Measurements from ENCODE around the gene CERKL. TPM values are rescaled to one million over a fixed set of nuclear protein-coding genes. Genes with fewer than 3 reads are reported as not detected.

Gene CERKL
- total and polyA plus RNA-seq, 9 of the 15 experiments (the other 6 are each of a cell fraction or from before 2014, with no cell fraction given): 0.04 to 0.08 TPM; not detected in 7

DNA sequence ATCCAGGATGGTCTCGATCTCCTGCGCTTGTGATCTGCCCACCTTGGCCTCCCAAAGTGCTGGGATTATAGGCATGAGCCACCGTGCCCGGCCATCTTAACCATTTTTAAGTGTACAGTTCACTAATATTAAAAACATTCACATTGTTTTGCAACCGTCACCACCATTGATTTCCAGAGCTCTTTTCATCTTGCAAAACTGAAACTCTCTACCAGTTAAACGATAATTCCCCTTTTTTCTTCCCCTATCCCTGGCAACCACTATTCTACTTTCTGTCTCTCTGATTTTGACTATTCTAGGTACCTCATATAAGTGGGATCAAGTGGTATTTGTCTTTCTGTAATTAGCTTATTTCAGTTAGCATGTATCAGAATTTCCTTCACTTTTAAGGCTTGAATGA lies 40.2 kb upstream of the CERKL start (continued):
- TF ChIP-seq, protein P1, sequence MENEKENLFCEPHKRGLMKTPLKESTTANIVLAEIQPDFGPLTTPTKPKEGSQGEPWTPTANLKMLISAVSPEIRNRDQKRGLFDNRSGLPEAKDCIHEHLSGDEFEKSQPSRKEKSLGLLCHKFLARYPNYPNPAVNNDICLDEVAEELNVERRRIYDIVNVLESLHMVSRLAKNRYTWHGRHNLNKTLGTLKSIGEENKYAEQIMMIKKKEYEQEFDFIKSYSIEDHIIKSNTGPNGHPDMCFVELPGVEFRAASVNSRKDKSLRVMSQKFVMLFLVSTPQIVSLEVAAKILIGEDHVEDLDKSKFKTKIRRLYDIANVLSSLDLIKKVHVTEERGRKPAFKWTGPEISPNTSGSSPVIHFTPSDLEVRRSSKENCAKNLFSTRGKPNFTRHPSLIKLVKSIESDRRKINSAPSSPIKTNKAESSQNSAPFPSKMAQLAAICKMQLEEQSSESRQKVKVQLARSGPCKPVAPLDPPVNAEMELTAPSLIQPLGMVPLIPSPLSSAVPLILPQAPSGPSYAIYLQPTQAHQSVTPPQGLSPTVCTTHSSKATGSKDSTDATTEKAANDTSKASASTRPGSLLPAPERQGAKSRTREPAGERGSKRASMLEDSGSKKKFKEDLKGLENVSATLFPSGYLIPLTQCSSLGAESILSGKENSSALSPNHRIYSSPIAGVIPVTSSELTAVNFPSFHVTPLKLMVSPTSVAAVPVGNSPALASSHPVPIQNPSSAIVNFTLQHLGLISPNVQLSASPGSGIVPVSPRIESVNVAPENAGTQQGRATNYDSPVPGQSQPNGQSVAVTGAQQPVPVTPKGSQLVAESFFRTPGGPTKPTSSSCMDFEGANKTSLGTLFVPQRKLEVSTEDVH (IDR thresholded peaks at IDR 0.05; ENCODE audit: low read depth, partially characterized antibody): no peak

DNA sequence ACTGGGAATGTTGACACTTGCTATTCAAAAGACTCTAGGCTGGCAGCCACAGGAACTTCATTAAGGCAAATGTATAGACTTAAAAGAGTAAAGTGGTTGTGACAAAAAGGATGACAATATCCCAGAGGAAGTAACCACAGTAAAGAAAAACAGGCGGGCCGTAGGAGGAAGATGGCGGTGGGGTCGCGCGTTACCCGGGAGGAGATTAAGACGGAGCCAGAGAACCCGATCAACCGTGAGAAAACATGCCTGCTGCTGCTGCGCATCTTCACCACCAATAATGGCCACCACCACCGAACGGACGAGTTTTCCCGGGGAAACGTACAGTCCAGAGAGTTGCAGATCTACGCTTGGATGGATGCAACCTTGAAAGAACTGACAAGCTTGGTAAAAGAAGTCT lies 37.4 kb upstream of the CERKL start:
- in situ Hi-C loops (cut with MboI) (no loop called here), intact Hi-C loops (cut with micrococcal nuclease) (no loop called here)
- H3K9me1 ChIP-seq (ENCODE audit: control insufficient read depth, insufficient read depth, low read length): no peaks in the 10 kb centered on the region
- H3K4me1 ChIP-seq (replicated peaks in 1 of 2; ENCODE audit: control insufficient read depth in 2 of 2, insufficient read depth in 2 of 2, low read length in 2 of 2): no peaks in the 10 kb centered on the region
- H3K27me3 ChIP-seq (ENCODE audit: control insufficient read depth in 2 of 2, insufficient read depth in 2 of 2, low read length in 2 of 2): no peaks in the 10 kb centered on the region
- H3K36me3 ChIP-seq (ENCODE audit: control insufficient read depth, insufficient read depth, low read length): no peaks in the 10 kb centered on the region
- no peak overlapping the region; the same call in 1 of the 2 replicates for H2AFZ ChIP-seq (ENCODE audit: low read depth, low read length)
- FAIRE-seq (no peak), ATAC-seq (no peak), DNase-seq (ENCODE audit: extremely low read depth in 1 of 4, low spot score in 3 of 4) (no peak)
- no peak for TF ChIP-seq TRIM24 (IDR thresholded peaks at IDR 0.05)
- TF ChIP-seq SP1 (CRISPR knock-in tag; IDR thresholded peaks at IDR 0.05): no peak
- TF ChIP-seq ZBTB7A (IDR thresholded peaks at IDR 0.05; ENCODE audit: borderline replicate concordance, control insufficient read depth, low read depth, low read length): no peak
- no peak for TF ChIP-seq BRCA1 (IDR thresholded peaks at IDR 0.05)
- no peak for TF ChIP-seq BRCA1 (CRISPR knock-in tag; IDR thresholded peaks at IDR 0.05)
- TF ChIP-seq PYGO2 (tag; IDR thresholded peaks at IDR 0.05): no peak
- TF ChIP-seq ZNF384 (IDR thresholded peaks at IDR 0.05; ENCODE audit: low read depth, low read length): no peak
- TF ChIP-seq DEAF1 (CRISPR knock-in tag; IDR thresholded peaks at IDR 0.05): no peak
- H3K9ac ChIP-seq (ENCODE audit: insufficient read depth in 1 of 2, low read depth in 2 of 2, low read length in 2 of 2): no peak overlapping the region
- no peaks in the 10 kb centered on the region for H4K20me1 ChIP-seq (replicated peaks; ENCODE audit: control insufficient read depth, insufficient read depth, low read length)
- ChIA-PET CTCF (ENCODE audit: low intra/inter-chr PET ratio) (no interaction called here), POLR2A (no interaction called here)
- no peak overlapping the region for H3K4me3 ChIP-seq
- no peak overlapping the region for H3K27ac ChIP-seq (ENCODE audit: extremely low read depth, low read depth, low read length)
- H3K9me3 ChIP-seq (replicated peaks; ENCODE audit: control insufficient read depth, insufficient read depth, low read depth, low read length): no peaks in the 10 kb centered on the region
- H3K79me2 ChIP-seq (ENCODE audit: control insufficient read depth, insufficient read depth, low read length): no peaks in the 10 kb centered on the region
- BruUV-seq (replicated peaks): no TSS peak
- no peak overlapping the region for H3K4me2 ChIP-seq (ENCODE audit: insufficient read depth, low read length)
- 2% methylated on average over 17 of the region's 17 CpGs for WGBS (ENCODE audit: insufficient coverage, low coverage, missing lambda C conversion rate)

Measured in K562 (cell line).